Mesenteric fat pad (tissue), 1 donor: ENCODE data around the gene RABGGTB. TPM values are rescaled to one million over a fixed set of nuclear protein-coding genes. Genes with fewer than 3 reads are reported as not detected.
A peak's percentile ranks its signal among the peaks of the same experiment; 100 is the strongest.
"Not testable (repeated sequence)": the region's sequence is repeated elsewhere in the genome, so short reads cannot be mapped to it uniquely, and the experiment has no call there.

Experiments used
- DNase-seq: peaks from one replicate; pipeline ENCODE4 v3.0.0-alpha.2; 2020; ENCODE audit warnings: low spot score
- long read RNA-seq: library from polyadenylated mRNA; unstranded; transcript quantifications from one replicate; pipeline ENCODE4 v2.0.0, GENCODE V29; 2020
- total RNA-seq: library from RNA; stranded (reverse); fragmentation: NEBNext Ultra II Directional; extraction: Animal tissue kit (Norgen Biotek cat#: 25700); gene quantifications from one replicate; pipeline ENCODE4 v1.2.1, GENCODE V29; 2021
- donor health status: DM: yes; HTN: yes; CAD: no.

The RABGGTB gene
- total RNA-seq: 84.8 TPM
- long read RNA-seq, transcript RABGGTB-201 (9 exons, 1,496 nt): major isoform, 70 of 103 reads
- long read RNA-seq, partial matches to known transcripts: 11 of 103 reads
- long read RNA-seq, other reads (novel, unspliced or antisense): 19 of 103 reads

DNA sequence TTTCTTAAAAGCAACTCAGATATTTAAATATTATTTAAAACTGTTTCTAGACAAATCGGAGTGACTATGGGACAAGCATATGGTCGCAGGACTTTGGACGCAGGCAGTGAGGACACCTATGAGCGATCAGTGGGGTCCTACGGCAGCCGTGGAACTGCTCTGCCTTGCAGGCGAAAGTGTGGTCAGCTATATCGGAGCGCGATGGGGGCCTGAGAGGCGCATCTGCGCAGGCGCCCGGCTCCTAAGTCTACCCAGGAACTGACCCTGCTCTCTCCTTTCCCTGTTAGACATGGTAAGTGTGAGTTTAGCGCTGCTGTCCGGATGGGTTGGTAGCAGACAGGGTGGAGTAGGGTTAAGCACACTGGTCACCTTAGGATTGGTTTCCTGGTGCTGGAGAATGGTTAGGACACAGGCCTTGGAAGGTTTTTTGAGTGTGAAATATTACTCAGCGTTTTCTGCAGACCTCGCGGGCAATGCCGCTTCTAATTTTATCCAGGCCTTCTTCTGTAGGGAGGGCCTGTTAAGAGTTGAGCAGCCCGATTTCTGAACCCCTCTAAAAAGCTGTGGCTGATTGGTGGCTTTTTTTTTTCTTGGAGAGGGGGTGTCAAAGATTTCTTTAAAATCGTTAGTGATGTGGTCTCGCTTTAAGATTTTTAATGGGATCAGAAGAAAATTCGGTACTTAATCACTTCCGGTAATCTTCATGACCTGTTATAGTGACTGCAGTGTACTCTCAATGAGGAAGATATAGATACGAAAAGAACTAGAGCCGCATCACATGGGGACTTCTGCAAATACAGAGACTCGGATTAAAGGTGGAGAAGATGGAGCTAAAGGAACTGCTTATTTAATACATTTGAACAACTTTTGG is at the start of gene RABGGTB:
TSS of gene RABGGTB (plus strand) at position 274 of the 871 bp plus-strand sequence. CDS start at position 290, 16 bp downstream.
- DNase-seq: peak; percentile 97

DNA sequence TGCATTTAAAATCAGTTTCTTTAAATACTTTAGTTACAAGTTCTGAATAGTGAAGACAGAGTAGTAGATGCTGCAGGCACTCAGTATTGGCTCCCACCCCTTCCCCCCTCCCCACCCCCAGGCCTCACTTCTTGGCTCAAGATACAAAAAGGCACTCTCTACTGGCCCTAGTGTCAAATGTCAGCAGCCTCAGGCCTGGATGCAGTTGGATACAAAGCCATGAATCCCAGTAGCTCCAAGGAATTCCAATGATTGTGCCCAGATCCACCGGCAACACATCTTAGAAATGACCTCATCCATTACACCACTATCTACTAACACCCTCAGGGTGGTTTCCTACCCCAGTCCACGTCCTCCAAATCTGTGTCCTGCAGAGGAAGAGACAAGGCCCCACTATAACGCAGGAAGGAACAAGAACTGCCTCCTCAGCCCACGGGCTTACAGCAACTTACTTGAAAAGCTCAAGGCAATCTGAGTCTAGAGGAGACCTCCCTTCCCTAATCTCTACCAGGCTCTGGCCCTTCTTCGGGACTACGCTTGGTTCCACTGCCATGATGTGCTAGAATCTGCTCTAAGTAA is 43.9 kb upstream of the RABGGTB start:
- no peak for DNase-seq

DNA sequence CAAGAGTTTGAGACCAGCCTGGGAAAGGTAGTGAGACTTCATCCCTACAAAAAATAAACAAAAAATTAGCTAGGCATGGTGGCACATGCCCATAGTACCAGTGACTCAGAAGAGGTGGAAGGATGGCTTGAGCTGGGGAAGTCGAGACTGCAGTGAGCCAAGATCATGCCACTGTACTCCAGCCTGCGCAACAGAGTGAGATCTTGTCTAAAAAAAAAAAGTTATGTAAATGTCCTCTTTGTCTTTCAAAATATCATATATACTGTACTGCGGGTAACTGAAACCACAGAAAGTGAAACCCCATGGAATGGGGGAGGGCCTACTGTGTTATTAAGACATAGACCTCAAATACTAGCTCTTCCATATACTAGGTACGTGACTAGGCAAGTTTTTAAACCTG is 40.8 kb upstream of the RABGGTB start:
- DNase-seq: no peak

DNA sequence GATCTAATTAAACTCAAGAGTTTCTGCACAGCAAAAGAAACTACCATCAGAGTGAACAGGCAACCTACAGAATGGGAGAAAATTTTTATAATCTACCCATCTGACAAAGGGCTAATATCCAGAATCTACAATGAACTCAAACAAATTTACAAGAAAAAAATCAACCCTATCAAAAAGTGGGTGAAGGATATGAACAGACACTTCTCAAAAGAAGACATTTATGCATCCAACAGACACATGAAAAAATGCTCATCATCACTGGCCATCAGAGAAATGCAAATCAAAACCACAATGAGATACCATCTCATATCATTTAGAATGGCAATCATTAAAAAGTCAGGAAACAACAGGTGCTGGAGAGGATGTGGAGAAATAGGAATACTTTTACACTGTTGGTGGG is 28.8 kb upstream of the RABGGTB start:
- not testable (repeated sequence) for DNase-seq

DNA sequence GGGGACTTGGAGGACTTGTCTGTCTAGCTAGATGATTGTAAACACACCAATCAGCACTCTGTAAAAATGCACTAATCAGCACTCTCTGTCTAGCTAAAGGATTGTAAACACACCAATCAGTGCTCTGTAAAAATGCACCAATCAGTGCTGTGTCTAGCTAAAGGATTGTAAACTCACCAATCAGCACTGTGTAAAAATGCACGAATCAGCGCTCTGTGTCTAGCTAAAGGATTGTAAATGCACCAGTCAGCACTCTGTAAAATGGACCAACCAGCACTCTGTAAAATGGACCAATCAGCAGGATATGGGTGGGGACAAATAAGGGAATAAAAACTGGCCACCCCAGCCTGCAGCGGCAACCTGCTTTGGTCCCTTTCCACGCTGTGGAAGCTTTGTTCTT is 27.5 kb upstream of the RABGGTB start:
- not testable (repeated sequence) for DNase-seq

DNA sequence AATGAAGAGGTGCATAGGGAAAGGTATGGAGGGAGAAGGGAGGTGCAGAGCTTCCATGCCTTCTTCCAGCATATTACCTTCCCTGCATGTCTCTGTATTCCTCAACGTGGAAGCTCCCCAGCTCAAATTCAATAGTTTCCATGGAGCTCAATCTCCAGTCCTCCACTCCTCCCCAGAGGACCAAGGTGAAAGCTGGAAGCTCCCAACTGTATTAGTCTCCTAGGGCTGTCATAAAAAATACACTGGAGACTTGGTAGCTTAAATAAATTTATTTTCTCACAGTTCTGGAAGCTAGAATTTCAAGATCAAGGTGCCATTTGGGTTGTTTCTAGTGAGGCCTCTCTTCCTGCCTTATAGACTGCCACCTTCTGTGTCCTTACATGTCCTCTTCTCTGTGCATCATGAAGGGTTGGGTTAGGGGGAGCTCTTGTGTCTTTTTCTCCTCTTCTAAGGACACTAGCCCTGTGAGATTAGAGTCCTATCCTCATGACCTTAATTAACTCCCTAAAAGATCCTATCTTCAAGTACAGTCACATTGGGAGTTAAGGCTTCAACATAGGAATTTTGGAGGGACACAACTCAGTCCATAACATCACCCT is 21.9 kb upstream of the RABGGTB start:
- DNase-seq: no peak

DNA sequence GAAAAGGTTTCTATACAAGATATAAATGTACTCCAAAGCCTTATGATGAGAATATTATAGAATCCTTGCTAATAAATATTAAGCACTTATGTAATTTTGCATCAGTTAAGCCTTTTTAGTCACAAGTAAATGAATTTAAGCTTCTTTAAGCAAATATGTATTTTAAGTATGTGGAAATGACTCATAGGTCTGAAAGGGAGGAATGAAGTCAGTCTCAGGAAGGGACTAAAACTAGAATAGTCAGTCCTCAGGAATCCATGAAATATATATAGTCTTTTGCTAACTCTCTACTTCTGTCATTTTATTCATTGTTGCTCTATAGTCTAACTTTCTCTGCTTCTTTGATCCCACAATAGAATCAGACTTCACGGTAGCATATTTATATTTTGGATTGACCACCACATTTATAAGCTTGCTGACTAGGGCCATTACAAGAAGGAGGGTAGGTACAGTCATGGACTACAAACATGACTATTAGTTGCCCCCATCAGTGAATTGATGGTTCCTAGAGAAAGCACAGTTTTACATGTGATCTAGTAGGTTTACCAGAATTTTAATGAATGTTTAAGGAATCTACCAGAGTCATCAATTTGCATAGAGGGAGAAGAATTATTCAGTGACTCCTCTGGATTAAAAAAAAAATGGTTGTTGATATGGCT is 20.2 kb upstream of the RABGGTB start:
- DNase-seq: no peak

DNA sequence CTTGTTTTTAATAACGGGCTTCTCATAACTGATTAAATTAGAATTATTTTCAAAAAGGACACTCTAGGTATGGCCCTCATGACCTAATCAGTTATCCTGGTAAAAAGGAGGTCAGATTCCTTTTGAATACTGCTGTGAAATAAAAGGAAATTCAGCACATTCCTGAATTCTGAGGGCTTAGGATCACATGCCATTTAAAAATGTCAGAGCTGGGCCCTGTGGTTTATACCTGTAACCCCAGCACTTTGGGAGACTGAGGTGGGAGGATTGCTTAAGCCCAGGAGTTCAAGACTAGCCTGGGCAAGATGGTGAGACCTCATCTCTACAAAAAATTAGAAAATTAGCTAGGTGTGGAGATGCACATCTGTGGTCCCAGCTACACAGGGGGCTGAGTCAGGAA is 18.0 kb upstream of the RABGGTB start:
- DNase-seq: no peak

DNA sequence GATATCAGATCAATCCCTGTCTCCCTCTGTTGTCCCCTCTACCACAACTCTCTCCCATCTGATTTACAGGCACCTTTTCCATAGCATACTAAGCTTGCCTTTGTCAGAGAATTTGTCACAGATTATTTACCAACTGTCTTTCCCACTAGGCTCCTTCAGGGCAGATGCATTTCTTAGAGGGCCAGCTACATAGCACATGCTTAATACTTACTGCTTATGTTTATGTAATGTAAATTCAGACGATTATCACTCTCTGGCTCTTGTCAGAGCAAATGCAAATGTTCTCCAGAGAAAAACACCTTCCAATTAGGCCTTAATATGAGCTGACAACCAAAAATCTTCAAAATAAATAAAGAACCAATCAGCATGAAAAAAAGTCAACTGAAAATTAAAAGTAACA is 15.3 kb upstream of the RABGGTB start:
- DNase-seq: no peak

DNA sequence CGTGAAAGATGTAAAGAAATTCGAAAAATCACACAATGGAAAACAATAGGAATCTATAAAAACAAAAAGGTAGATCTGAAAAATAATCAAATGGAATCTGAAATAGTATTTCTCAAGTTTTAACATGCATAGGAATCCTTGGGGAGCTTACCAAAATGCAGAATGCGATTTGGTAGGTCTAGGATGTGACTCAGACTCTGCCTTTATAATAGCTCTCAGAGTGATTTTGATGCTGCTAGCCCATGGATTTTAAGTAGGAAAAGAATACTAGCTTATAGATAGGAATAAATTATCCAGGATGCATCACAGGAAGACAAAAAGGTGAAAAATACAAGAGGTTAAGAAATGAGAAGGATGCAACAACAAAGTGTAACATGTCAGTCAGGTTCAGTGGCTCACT is 14.1 kb upstream of the RABGGTB start:
- no peak for DNase-seq

DNA sequence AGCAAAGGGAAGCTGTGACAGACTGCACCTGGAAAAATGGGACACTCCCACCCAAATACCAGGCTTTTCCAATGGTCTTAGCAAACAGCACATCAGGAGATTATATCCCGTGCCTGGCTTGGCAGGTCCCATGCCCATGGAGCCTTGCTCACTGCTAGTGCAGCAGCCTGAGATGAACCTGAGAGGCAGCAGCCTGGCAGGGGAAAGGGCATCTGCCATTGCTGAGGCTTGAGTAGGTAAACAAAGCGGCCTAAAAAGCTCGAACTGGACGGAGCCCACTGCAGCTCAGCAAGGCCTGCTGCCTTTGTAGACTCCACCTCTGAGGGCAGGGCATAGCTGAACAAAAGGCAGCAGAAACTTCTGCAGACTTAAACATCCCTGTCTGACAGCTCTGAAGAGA is 8.2 kb upstream of the RABGGTB start:
- not testable (repeated sequence) for DNase-seq

DNA sequence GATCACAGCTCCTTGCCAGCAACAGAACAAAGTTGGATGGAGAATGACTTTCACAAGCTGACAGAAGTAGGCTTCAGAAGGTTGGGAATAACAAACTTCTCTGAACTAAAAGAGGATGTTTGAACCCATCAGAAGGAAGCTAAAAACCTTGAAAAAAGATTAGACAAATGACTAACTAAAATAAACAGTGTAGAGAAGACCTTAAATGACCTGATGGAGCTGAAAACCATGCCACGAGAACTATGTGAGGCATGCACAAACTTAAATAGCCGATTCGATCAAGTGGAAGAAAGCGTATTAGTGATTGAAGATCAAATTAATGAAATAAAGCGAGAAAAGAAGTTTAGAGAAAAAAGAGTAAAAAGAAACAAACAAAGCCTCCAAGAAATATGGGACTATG is 7.4 kb upstream of the RABGGTB start:
- DNase-seq: not testable (repeated sequence)

DNA sequence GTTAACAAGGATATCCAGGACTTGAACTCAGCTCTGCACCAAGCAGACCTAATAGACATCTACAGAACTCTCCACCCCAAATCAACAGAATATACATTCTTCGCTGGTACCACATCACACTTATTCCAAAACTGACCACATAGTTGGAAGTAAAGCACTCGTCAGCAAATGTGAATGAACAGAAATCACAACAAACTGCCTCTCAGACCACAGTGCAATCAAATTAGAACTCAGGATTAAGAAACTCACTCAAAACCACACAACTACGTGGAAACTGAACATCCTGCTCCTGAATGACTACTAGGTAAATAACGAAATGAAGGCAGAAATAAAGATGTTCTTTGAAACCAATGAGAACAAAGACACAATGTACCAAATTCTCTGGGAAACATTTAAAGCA is 5.9 kb upstream of the RABGGTB start:
- DNase-seq: not testable (repeated sequence)

DNA sequence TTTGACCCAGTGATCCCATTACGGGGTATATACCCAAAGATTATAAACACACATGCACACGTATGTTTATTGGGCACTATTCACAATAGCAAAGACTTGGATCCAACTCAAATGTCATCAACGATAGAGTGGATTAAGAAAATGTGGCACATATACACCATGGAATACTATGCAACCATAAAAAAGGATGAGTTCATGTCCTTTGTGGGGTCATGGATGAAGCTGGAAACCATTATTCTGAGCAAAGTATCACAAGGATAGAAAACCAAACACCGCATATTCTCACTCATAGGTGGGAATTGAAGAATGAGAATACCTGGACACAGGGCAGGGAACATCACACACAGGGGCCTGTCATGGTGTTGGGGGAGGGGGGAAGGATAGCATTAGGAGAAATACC is 2.1 kb upstream of the RABGGTB start:
- not testable (repeated sequence) for DNase-seq

DNA sequence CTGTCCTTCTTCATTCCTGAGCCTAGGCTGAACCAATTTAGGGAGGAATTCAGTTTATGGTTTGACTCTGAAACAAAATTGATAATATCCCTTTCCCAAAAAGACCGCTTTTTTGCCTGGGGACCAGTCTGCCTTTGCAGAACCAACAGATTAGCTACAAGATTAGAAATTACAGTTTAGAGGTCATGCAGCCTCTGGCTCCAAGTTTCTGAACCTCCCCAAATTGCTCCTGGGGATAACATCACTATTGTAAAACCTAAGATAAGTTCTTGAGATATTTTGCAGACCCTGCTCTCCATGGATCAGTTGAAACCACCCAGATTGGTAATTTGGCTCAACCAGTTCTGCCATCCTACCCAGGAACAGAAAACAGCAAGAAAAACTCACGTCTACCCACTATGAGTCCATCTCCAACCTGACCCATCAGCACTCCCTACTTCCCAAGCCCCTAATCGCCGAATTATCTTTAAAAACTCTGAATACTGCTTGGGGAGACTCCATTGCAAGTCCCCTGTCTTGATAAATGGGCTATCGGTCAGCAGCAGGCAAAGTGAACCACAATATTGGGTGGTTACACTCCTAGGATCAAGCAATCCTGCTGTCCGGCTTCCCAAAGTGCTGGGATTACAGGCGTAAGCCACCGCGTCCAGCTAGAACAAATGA is 605 bp upstream of the RABGGTB start:
- DNase-seq: no peak

DNA sequence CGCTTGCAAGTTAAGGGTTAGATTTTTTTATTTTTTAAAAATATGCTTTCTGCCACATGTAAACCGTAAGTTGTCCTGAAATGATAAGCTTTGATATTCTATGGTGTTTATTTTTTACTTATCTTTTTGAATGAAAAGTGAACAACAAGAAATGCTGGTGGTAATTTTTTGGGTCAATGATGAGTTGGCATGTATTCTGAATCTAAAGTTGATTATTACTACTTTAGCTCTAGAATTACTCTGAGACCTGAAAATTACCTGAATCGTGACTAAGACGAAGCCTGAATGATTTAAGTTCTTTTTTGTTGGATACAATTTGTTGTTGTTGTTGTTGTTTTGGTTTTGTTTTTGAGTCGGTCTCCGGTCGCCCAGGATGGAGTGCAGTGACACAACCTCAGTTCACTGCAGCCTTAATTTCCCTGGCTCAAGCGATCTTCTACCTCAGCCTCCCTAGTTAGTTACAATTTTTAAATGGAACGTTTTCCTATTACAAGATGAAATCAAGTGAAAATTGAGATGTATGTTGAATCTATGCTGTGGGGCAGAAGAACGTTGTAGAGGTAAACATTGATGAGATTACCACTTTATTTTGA is 941 bp downstream of the RABGGTB start:
- DNase-seq: no peak

DNA sequence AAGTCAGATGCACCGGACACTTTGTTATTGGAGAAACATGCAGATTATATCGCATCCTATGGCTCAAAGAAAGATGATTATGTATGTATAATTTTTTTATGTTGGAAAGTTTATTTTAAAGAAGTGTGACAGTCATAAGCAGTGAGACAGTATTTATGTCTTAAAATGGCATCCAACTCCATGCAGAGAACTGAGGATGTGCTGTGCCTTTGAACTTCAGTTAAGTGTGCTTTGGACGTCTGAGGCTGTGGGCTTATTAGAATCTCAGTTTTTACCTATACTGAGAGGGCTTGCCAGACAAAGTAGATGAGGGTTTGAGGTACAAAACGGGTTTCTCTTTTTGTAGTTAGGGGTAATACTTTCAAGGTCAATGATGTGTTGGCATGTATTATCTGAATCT is 1.5 kb downstream of the RABGGTB start:
- DNase-seq: no peak

DNA sequence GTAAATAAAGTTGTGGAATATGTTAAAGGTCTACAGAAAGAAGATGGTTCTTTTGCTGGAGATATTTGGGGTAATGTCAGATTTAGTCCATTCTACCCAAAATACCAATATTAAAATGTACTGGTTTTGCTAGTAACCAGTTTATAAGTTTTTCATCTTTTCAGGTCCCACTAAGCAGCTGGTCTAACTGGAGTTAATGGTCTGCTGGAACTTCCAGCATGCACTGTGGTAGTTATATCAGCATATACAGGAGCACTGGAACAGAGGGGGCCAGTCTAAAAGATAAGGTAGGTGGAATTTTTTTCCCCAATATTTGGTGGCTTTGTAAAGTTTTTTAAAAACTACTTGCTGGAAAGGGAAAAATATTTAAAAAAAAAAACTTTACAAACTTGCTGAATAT is 3.9 kb downstream of the RABGGTB start:
- DNase-seq: no peak

DNA sequence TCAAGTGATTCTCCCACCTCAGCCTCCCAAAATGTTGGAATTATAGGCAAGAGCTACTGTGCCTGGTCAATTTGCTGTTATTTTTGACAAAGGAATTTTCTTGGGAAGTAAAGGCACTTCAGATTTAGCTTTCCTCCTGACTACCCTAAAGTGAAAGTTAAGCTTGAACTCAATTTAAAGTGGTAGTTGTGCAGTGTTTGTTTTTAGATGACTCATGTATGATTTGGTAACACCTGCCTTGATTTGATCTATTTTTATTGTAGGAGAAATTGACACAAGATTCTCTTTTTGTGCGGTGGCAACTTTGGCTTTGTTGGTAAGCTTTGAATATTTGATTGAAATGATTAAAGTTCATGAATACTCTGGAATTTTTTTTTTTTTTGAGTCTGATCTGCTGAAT is 5.0 kb downstream of the RABGGTB start:
- DNase-seq: no peak

DNA sequence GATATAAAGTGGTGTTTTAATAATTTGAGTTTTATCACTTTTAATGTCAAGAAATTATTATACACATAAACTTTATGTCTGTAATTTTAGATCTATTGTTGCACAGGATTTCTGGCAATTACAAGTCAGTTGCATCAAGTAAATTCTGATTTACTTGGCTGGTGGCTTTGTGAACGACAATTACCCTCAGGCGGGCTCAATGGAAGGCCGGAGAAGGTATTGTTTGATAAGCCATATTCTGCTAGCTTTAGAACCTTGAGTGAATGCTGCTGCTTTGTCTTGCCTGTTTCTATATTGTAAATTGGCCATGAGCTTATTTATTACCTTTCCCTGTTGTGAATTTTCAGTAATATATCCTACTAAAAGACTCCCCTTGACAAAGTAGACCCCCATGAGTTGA is 6.0 kb downstream of the RABGGTB start:
- DNase-seq: no peak

DNA sequence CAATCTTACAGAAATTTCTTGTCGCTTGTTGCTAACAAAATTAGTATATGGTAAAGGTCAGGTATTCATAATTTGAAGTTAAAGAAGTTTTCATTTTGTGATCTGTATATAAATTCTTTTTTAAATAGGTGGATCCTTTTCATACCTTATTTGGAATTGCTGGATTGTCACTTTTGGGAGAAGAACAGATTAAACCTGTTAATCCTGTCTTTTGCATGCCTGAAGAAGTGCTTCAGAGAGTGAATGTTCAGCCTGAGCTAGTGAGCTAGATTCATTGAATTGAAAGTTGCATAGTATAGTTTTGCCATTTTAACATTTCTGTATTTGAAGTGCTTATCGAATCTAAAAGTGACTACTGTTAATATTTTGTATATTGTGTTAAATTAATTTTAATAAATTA is 8.3 kb downstream of the RABGGTB start:
- no peak for DNase-seq
